ENCODE measurements around the gene TOLLIP.

The TOLLIP gene

GRCh38 chr11:1310318-1310687, 871 bp upstream of the TOLLIP start:
- DNase-seq, result no peak

- DNase-seq, result no peak
Measured at GRCh38 chr11:1308743-1309497, 512 bp downstream of the TOLLIP start.

GRCh38 chr11:1307998-1308742, 1.3 kb downstream of the TOLLIP start:
- no peak for DNase-seq

GRCh38 chr11:1307163-1307870, 2.1 kb downstream of the TOLLIP start:
- DNase-seq, result no peak

- DNase-seq, result no peak
Measured at GRCh38 chr11:1306186-1307162, 3.0 kb downstream of the TOLLIP start.

- no peak for DNase-seq
Measured at GRCh38 chr11:1305501-1306056, 3.9 kb downstream of the TOLLIP start.

- DNase-seq, result no peak
Measured at GRCh38 chr11:1305063-1305495, 4.4 kb downstream of the TOLLIP start.

GRCh38 chr11:1304380-1304779, 5.1 kb downstream of the TOLLIP start:
- DNase-seq, result no peak

GRCh38 chr11:1303973-1304372, 5.5 kb downstream of the TOLLIP start:
- DNase-seq, result no peak

GRCh38 chr11:1303126-1303821, 6.2 kb downstream of the TOLLIP start:
- DNase-seq, result no peak

- DNase-seq, result no peak
Measured at GRCh38 chr11:1302461-1303125, 6.8 kb downstream of the TOLLIP start.

GRCh38 chr11:1302041-1302460, 7.4 kb downstream of the TOLLIP start:
- DNase-seq, result no peak

GRCh38 chr11:1301220-1302000, 8.0 kb downstream of the TOLLIP start:
- DNase-seq, result no peak

GRCh38 chr11:1300569-1301187, 8.8 kb downstream of the TOLLIP start:
- DNase-seq, result no peak

- no peak for DNase-seq
Measured at GRCh38 chr11:1300121-1300520, 9.3 kb downstream of the TOLLIP start.

GRCh38 chr11:1299621-1300020, 9.8 kb downstream of the TOLLIP start:
- no peak for DNase-seq

GRCh38 chr11:1298695-1299492, 10.5 kb downstream of the TOLLIP start:
- DNase-seq, result peak; percentile 53

- DNase-seq, result no peak
Measured at GRCh38 chr11:1297576-1298473, 11.6 kb downstream of the TOLLIP start.
